Stimulated activated CD4-positive, alpha-beta T cell treated with anti-CD3 and anti-CD28 coated beads, Interleukin-15, amount 100 ng/mL, for 48 hours (primary cell): Measurements from ENCODE around the gene LGALS9C.
"Not testable (repeated sequence)": the region's sequence is repeated elsewhere in the genome, so short reads cannot be mapped to it uniquely, and the experiment has no call there.

Experiments
- DNase-seq, 2 donors: peaks; one replicate each; pipeline ENCODE4 v3.0.0-alpha.2; 2020; ENCODE audit warnings: low read depth in 2 of 2

LGALS9C gene

GRCh38 chr17:18476508-18477308 is at the start of gene LGALS9C:
LGALS9C (plus strand) TSS chr17:18476789; CDS start chr17:18476855, 66 bp downstream.
- not testable (repeated sequence) for DNase-seq

GRCh38 chr17:18432206-18432605 is 44.4 kb upstream of the LGALS9C start:
- DNase-seq, result not testable (repeated sequence)

DNA sequence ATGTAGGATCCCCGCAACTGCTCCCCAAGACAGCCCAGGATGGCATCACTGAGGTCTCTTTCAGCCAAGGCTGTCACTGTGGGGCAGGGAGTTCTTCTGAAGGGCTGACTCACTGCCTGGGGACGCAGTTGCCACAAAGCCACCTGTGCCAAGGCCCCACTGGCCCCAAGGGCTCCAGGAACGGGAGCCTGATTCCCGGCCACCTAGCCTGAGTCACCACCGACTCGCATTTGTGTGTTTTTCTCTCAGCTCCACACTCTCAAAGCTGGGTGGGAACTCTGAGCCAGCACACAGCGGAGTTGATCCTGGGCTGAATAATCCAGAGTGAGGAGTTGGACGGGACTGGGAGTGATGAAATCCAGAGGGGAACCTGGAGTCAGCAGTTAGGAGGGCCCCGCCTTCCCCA is 37.1 kb upstream of the LGALS9C start:
- DNase-seq, result not testable (repeated sequence)

- DNase-seq, result peak in 1 of 2 donors; percentile 49
Measured at GRCh38 chr17:18442093-18442492, 34.5 kb upstream of the LGALS9C start.

- DNase-seq, result not testable (repeated sequence)
Measured at GRCh38 chr17:18442532-18442931, 34.1 kb upstream of the LGALS9C start.

DNA sequence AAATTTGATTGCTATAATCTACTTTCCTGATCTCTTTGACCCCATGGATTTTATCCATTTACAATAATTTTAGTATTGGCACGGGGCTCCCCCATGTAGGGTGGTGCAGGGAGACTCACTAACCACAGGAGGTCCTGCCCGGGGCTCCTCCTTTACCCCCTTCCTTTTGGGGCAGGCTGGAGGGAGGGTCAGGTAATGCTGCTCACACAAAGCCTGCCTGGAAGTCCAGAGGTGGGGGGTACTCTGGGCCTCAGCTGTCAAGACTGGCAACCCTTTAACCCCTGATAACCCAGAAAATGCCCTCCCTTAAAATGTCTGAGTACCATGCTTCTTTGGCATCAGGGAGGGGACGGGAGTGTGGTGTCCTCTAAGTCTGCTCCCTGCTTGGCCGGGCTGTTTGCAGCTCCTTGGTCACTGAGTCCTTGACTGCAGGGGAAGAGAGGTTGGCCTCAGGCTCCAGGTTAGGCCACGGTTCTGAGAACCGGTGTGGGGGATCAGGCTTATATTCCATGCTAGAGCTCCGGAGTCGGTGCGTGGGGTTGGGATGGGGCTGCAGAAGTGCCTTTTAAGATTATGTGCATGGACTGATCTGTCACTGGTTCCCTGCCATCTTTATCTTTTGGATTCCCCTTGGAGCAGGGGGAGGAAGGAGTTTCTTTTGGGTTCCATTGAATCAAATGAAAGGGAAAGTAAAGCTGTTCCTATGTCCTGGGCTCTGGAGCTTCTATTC is 28.9 kb upstream of the LGALS9C start:
- not testable (repeated sequence) for DNase-seq

DNA sequence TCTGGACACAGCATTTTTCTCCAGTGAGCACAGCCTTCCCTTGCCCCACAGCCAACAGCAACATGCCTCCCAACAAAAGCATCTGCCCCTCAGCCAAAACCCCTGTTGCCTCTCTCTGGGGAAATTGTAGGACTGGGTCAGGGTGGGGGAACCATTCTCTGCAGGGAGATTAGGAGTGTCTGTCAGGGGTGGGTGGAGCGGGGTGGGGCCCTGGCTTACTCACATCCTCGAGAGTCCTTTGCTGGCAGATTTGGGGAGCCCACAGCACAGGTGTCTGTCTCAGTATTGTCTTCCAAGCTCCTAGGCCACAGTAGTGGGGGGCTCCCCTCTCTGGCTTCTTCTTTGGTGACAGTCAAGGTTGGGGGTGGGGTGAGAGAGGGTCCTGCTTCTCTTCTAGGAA is 28.3 kb upstream of the LGALS9C start:
- not testable (repeated sequence) for DNase-seq

DNA sequence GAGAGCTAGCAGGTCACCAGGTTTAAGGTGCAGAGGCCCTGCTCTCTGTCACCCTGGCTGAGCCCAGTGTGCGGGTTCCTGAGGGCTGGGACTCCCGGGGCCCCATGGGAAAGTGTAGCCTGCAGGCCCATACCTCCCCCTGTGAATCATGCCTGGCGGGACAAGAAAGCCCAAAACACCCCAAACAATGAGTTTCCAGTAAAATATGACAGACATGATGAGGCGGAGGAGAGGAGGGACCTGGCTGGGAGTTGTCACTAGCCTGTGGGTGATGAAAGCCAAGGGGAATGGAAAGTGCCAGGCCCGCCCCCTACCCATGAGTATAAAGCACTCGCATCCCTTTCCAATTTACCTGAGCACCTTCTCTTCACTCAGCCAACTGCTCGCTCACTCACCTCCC is 26.8 kb upstream of the LGALS9C start:
- DNase-seq, result not testable (repeated sequence)

DNA sequence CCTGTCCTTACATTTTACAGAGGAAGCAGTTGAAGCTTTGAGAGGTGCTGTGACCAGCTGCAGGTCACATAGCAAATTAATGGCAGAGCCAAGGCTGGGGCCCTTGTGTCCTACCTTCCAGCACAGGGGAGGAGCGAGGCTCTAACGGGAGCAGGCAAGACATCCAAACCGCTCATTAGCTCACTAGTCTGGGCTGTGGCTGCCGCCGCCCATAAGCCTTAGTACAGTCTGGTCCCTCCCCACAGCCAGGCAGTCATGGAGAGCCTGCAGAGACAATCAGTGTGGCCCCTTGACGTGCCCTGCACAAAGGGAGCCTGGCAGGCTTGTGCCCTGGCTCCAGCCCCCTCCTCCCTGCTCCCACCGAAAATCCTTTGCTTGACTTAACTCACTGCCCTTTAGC is 25.6 kb upstream of the LGALS9C start:
- DNase-seq, result not testable (repeated sequence)

GRCh38 chr17:18451969-18452368 is 24.6 kb upstream of the LGALS9C start:
- not testable (repeated sequence) for DNase-seq

- not testable (repeated sequence) for DNase-seq
Measured at GRCh38 chr17:18459035-18459434, 17.6 kb upstream of the LGALS9C start.

DNA sequence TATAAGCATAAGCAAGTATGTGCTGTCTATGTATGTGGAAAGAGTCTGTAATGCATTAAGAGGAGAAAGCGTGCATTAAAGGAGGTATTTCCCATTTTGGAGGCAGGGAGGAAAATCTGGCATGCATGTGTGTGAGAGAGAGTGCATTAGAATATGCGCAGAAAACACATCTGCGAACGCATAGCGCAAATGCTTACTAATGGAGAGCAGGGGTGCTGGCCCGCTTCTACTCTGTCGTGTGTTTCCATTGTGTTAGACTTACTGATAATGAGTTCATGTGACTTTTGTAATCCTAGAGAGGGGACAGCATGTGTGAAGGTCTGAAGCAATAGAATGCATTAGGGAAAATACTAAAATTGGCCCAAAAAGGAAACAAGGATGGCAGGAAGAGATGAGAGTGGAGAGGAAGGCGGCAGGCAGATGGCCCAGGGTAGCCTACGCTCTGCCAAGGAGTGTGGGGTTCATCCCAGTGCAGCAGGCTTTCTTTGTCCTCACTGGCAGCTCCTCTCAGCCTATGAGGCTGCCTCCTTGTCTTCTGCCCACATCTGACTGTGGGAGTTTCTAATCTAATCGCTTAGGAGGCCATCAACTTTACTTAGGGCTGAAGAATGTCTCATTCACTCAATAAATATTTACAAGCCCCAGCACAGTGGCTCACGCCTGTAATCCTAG is 12.6 kb upstream of the LGALS9C start:
- not testable (repeated sequence) for DNase-seq

DNA sequence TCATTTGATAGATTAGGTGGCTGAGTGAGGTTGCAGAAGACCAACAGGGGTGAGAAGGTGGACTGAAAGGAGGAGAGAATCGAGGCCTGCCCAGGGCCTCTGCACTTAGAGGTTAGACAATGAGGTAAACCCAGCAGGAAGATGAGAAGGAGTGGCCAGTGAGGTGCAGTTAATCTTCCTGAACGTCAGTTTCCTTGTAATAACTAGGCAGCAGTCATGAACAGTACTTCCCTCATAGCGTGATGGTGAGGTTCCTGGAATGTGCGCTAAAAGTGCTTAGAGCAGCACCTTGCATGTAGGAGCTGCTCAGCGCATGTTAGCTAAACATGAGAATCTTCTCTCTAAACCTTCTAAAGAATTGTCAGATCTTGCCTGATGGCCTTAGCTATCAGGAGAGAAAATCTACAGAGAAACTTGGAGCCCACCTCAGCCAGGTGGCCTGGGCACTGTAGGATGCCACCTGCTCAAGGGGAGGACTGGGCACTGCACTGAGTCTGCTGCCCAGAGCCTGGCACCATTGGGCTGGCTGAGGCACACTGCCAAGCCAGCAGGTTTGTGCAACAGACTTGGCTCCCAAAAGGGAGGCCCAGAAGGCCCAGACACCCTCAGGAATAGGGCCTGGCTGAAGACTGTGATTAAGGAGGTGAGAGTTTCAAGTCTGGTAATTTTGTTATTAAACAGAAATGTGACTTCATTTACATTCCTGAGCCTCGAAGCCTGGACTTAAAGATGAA is 10.2 kb upstream of the LGALS9C start:
- not testable (repeated sequence) for DNase-seq

DNA sequence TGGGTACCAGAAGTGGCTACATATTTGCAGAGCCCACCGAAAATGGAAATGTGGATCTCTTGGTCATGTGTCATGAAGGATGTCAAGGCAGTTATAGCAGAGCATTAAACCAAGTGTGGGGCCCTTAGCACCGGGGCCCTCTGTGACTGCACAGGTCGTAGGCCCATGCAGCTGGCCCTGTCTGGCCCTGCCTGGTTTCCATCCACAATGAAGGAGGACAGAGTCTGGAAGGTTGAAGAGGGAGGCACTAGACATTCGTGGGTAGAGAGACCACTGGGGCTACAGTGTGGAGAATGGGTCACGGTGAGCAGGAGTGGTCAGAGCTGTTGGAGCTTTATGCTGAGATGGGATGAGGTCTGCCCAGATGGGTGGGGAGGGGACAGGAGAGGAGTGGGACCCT is 9.6 kb upstream of the LGALS9C start:
- not testable (repeated sequence) for DNase-seq

GRCh38 chr17:18468472-18469171 is 8.0 kb upstream of the LGALS9C start:
- not testable (repeated sequence) for DNase-seq

DNA sequence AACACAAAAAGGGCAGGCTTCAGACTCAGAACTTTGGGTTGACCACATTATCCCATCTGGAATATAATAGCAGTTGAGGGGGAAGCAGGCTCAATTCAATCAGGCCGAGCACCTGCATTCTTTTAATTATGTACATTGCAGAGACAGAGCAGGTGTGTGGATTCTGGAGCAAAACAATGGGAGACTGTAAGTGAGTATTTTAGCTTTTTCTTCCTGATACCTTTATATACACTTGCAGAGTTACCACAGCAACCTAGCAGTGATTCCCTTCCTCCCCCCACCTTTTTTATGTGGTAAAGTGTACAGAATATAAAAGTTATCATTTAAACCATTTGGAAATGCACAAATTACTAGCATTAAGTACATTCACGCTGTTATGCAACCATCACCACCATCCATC is 6.8 kb upstream of the LGALS9C start:
- DNase-seq, result not testable (repeated sequence)

DNA sequence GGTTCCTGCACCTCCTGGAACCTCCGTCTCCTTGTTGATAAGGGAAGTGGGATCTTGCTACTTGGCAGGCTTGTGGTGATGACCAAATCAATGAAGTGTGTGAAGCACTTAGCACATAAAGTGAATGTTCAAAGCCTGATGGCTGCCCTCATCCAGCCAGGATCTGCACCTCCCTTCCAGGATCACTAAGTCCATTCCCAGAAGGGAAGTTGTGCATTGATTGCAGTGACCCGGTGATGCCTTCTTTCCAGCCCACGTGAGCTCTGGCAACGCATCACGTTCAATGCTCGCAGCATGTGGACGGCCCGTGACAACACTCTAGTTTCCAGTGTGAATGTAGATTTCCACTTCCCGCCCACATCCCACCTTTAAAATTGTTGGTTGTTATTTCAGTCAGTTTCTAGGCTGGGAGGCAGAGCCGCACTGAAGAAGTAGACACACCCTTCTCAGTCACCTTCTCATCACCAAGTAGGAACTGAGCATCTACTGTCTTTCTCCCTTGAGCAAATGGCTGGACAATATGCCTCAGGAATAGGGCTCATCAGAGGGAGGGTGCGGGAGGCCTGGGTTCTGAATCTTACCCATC is 6.2 kb upstream of the LGALS9C start:
- not testable (repeated sequence) for DNase-seq

DNA sequence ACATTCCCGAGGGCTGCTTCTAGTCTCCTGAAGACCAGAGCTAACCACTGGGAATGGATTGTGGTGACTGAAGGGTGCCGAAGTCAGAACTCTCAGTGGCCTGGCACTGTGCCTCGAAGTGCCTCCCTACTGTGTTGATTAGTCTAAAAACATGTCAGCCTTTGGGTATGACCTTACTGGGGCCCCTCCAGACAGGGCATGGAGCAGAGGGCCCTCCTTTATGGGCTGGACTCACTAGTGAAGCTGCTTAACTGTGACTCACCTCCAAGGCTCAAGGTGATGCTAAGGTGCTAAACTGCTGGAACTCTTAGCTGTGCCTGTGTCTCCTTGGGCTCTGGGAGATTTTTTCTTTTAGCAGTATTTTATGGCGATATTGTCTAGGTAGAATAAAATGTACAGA is 2.6 kb upstream of the LGALS9C start:
- DNase-seq, result not testable (repeated sequence)

GRCh38 chr17:18474754-18475153 is 1.8 kb upstream of the LGALS9C start:
- DNase-seq, result not testable (repeated sequence)

DNA sequence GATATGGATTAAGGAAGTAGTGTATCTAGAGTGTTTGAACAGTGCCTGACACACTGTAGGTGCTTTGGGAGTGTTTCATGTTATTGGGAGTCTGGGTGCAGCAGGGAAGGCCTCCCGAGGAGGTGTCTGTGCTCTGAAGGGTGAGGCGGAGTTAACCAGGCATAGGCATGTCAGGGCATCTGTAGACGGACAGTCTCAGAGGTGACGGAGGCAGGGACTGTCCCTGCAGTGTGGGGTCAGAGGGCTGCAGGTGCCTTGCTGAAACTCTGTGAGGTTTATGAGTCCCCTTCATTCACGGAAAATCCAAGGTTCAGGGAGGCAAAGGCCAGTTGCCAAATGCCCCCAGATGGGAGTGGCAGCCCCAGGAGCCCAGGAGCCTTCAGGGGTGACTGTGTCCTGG is 778 bp downstream of the LGALS9C start:
- not testable (repeated sequence) for DNase-seq
